Posterior vena cava (tissue), 2 donors: ENCODE data around the gene ASIC4. TPM values are rescaled to one million over a fixed set of nuclear protein-coding genes. Genes with fewer than 3 reads are reported as not detected.

Experiments
- DNase-seq: peaks from one replicate; pipeline ENCODE4 v3.0.0-alpha.2; 2020; ENCODE audit warnings: low spot score
- intact Hi-C, 2 donors: fragments of 100-400 bp; cut with DNase I; formaldehyde crosslinking; loops; one replicate each; pipeline versions ENCODE4 v1.14.1 to v1.14.2; 2022 to 2023
- total RNA-seq, 2 donors: library from RNA; stranded (reverse); fragmentation: NEBNext Ultra II Directional; extraction: Animal tissue kit (Norgen Biotek cat#: 25700); gene quantifications; one replicate each; pipeline ENCODE4 v1.2.1, GENCODE V29; 2021
- donor health status: DM: yes; HTN: yes; CAD: no.
- donor health status: DM: yes; HTN: yes; CAD: no.

ASIC4 gene
- total RNA-seq, 2 donors from 2014 or later, result 0.38 TPM; not detected in 1

- intact Hi-C loops, result loop anchor here in 1 of 2 donors (10.0 kb wide), 1 partner anchor 73 kb away; no protein-coding TSS in a partner anchor
- no peak for DNase-seq
Observed at GRCh38 chr2:219477815-219478214, 36.5 kb upstream of the ASIC4 start.

GRCh38 chr2:219478916-219479315 lies 35.4 kb upstream of the ASIC4 start:
- intact Hi-C loops, result loop anchor here in 1 of 2 donors (10.0 kb wide), 1 partner anchor 74 kb away; no protein-coding TSS in a partner anchor
- DNase-seq, result no peak

DNA sequence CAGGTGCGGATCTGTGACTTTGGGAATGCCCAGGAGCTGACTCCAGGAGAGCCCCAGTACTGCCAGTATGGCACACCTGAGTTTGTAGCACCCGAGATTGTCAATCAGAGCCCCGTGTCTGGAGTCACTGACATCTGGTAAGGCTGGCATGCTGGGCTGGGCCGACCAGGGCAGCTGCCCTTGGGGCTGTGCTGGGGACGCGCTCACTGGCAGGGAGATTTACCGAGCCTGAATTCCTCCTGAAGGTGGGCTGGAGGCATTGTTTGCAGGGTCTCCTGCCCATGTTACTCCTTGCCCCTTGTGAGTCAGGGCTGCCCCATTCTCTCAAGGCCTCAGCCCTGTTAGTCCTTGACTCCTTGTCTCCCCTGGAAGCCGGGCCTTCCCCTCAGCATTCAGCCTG lies 34.3 kb upstream of the ASIC4 start:
- intact Hi-C loops, result no loop called here
- no peak for DNase-seq

DNA sequence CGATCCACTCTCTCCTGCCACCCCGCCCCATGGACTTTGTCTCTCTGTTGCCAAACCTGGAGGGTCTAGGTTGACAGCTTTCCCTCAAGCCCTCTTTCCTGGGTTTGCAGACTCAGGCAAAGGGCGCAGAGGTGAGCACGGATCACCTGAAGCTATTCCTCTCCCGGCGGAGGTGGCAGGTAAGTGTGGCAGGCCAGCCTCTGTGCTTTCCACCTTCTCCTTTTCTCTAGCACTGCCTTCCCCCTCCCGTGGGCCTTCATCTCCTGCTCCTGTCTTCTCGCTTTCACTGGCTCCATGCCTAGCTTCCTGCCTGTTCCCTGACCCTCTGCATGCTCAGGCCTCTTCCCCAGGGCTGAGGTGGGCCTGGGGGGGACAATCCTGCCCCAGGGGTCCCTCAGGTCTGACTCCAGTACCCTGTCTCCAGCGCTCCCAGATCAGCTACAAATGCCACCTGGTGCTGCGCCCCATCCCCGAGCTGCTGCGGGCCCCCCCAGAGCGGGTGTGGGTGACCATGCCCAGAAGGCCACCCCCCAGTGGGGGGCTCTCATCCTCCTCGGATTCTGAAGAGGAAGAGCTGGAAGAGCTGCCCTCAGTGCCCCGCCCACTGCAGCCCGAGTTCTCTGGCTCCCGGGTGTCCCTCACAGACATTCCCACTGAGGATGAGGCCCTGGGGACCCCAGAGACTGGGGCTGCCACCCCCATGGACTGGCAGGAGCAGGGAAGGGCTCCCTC lies 31.4 kb upstream of the ASIC4 start:
- intact Hi-C loops, result no loop called here
- no peak for DNase-seq

- intact Hi-C loops, result no loop called here
- DNase-seq, result no peak
Observed at GRCh38 chr2:219483451-219484342, 30.6 kb upstream of the ASIC4 start.

GRCh38 chr2:219484343-219485200 lies 29.7 kb upstream of the ASIC4 start:
- intact Hi-C loops, result no loop called here
- DNase-seq, result no peak

DNA sequence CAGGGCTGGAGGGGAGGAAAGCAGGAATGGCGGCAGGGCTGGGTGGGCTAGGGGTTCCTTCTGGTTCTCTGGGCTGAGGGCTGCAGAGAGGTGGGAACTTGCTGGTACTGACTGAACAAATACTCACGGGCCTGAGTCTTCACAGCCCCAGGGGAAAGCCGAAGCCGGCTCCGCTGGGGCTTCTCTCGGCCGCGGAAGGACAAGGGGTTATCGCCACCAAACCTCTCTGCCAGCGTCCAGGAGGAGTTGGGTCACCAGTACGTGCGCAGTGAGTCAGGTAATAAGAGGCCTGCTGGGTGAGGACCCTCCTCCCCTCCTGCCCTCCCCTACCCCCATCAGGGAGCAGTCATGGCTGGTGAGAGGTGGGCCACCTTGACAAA lies 29.1 kb upstream of the ASIC4 start:
- intact Hi-C loops, result no loop called here
- DNase-seq, result no peak

- intact Hi-C loops, result no loop called here
- DNase-seq, result no peak
Observed at GRCh38 chr2:219486380-219486959, 27.8 kb upstream of the ASIC4 start.

- DNase-seq, result no peak
- intact Hi-C loops, result no loop called here
Observed at GRCh38 chr2:219488149-219488843, 26.0 kb upstream of the ASIC4 start.

GRCh38 chr2:219488844-219489194 lies 25.5 kb upstream of the ASIC4 start:
- intact Hi-C loops, result no loop called here
- no peak for DNase-seq

GRCh38 chr2:219489315-219489714 lies 25.0 kb upstream of the ASIC4 start:
- intact Hi-C loops, result no loop called here
- no peak for DNase-seq

DNA sequence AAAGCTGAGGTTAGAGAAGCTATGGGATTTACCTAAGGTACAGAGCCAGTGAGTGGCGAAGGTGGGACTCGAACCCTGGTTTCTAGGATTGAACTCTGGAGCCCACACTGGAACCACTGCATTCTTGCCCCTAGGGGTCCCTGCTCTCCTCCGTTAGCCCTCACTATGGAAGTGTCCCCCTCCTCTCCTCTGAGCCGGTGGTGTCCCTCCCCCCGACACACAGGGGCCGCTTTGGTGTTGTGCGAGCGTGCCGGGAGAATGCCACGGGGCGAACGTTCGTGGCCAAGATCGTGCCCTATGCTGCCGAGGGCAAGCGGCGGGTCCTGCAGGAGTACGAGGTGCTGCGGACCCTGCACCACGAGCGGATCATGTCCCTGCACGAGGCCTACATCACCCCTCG lies 24.1 kb upstream of the ASIC4 start:
- intact Hi-C loops, result no loop called here
- DNase-seq, result no peak

DNA sequence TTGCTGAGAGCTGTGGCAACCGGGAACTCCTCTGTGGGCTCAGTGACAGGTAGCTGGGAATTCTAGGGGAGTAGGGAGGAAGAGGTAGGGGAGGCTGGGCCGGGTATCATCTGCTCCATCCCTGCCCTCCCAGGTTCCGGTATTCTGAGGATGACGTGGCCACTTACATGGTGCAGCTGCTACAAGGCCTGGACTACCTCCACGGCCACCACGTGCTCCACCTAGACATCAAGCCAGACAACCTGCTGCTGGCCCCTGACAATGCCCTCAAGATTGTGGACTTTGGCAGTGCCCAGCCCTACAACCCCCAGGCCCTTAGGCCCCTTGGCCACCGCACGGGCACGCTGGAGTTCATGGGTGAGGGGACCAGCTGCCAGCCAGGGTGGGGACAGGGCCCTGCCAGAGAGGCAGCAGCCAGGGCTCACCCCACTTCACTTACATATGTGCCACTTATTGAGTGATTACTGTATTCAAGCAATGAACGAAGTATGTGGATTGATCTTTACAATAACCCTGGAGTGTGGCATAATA lies 23.6 kb upstream of the ASIC4 start:
- intact Hi-C loops, result no loop called here

GRCh38 chr2:219491278-219491963 lies 22.9 kb upstream of the ASIC4 start:
- no peak for DNase-seq

More for the DNA sequence above, 23.6 kb upstream of the ASIC4 start:
- no peak for DNase-seq

GRCh38 chr2:219492575-219492974 lies 21.7 kb upstream of the ASIC4 start:
- DNase-seq, result no peak
- intact Hi-C loops, result no loop called here

More at GRCh38 chr2:219491278-219491963, 22.9 kb upstream of the ASIC4 start:
- intact Hi-C loops, result no loop called here

DNA sequence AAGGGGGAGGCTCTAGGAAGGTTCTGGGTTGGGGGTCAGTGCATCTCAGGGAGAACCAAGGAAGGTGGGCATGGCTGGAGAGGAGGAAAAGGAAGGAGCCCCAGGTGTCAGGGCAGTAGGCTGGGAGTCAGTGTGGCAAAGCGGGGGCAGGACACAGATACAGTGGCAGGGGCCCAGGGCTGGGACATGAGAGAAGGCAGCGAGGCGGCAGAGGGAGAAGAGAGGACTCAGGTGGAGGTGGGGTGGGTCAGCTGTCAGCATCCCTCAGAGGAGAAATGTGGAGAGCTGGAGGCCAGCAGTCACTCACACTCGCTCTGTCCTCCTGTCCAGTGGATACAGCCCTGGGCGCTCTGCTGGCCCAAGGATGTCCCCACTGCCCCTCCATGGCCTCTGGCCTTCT lies 21.2 kb upstream of the ASIC4 start:
- DNase-seq, result no peak
- intact Hi-C loops, result no loop called here

DNA sequence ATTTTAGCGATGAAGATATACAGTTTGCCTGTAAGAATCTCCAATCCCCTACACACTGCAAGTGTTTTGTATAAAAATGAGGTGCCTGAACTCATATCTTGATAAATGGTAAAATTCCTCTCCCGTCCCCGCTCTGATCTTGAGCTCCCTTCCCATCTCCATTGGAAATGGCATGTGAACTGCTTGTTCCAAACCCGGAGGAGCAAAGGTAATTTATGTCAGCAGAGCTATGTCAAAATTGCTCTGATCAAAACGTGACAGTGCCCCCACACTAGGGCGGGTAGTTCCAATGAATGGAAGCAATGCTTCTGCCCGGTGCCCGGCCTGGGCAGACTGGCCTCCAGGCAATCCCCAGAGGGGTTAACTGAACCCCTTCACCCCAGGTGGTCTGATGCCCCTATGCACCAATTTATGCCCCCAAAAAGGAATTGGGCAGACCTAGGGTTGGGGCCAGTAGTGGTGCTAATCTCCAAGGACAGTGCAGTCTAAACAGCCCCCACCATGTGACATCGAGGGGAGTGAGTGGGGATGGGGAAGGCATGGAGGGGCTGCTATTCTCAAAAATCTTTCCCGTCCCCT lies 19.2 kb upstream of the ASIC4 start:
- DNase-seq, result no peak
- intact Hi-C loops, result no loop called here
